Nephron (organoid): ENCODE measurements around the gene PLAAT5.

Source experiments
- H3K27ac Mint-ChIP-seq, 3 experiments: 2 replicates each; pipeline ENCODE4 v1.8.0; 2020; ENCODE audit warnings: mixed read lengths in 3 of 3, mild to moderate bottlenecking in 2 of 3, moderate library complexity in 1 of 3
- H3K27me3 Mint-ChIP-seq: 2 replicates; pipeline ENCODE4 v1.8.0; 2021; ENCODE audit warnings: low read depth, mild to moderate bottlenecking, moderate library complexity, mixed read lengths
- H3K36me3 Mint-ChIP-seq: 2 replicates; pipeline ENCODE4 v1.8.0; 2020; ENCODE audit warnings: low read depth, mixed read lengths
- H3K4me1 Mint-ChIP-seq: 2 replicates; pipeline ENCODE4 v1.8.0; 2020; ENCODE audit warnings: mixed read lengths
- H3K4me3 Mint-ChIP-seq, 3 experiments: 2 replicates each; pipeline ENCODE4 v1.8.0; 2020; ENCODE audit warnings: mild to moderate bottlenecking in 3 of 3, mixed read lengths in 3 of 3, moderate library complexity in 2 of 3
- H3K9me3 Mint-ChIP-seq: 2 replicates; pipeline ENCODE4 v1.8.0; 2020; ENCODE audit warnings: mixed read lengths
- CTCF ChIP-seq, 3 experiments: fragments of 200-600 bp; sonication (generic); IDR thresholded peaks; one replicate each; pipeline ENCODE4 v1.5.0; 2021; ENCODE audit warnings: antibody characterized with exemption in 3 of 3; ENCODE audit not compliant: unreplicated experiment in 3 of 3

The PLAAT5 gene

GRCh38 chr11:63503492-63503891, 12.5 kb upstream of the PLAAT5 start:
- peaks cover 11% of the 10 kb centered on the region for H3K27me3 Mint-ChIP-seq
- H3K4me3 Mint-ChIP-seq: no peak overlapping the region
- H3K36me3 Mint-ChIP-seq: no peaks in the 10 kb centered on the region
- no peak for TF ChIP-seq CTCF (IDR thresholded peaks at IDR 0.05; ENCODE audit: unreplicated experiment in 3 of 3)
- no peak overlapping the region for H3K27ac Mint-ChIP-seq
- H3K4me1 Mint-ChIP-seq: no peaks in the 10 kb centered on the region
- peaks cover 13% of the 10 kb centered on the region for H3K9me3 Mint-ChIP-seq

GRCh38 chr11:63502252-63502820, 11.4 kb upstream of the PLAAT5 start:
- Mint-ChIP-seq H3K4me1 (no peaks in the 10 kb centered on the region), H3K27ac (no peak overlapping the region), H3K36me3 (no peaks in the 10 kb centered on the region), H3K4me3 (no peak overlapping the region), H3K9me3 (peaks cover 17% of the 10 kb centered on the region), H3K27me3 (peaks cover 11% of the 10 kb centered on the region)
- TF ChIP-seq CTCF (IDR thresholded peaks at IDR 0.05; ENCODE audit: unreplicated experiment in 3 of 3): no peak

GRCh38 chr11:63501236-63501635, 10.3 kb upstream of the PLAAT5 start:
- peaks cover 11% of the 10 kb centered on the region for H3K27me3 Mint-ChIP-seq
- peaks cover 20% of the 10 kb centered on the region for H3K9me3 Mint-ChIP-seq
- H3K4me1 Mint-ChIP-seq: no peaks in the 10 kb centered on the region
- H3K27ac Mint-ChIP-seq: no peak overlapping the region
- no peak for TF ChIP-seq CTCF (IDR thresholded peaks at IDR 0.05; ENCODE audit: unreplicated experiment in 3 of 3)
- H3K36me3 Mint-ChIP-seq: no peaks in the 10 kb centered on the region
- H3K4me3 Mint-ChIP-seq: no peak overlapping the region

- Mint-ChIP-seq H3K27me3 (peaks cover 11% of the 10 kb centered on the region), H3K4me1 (peaks cover 4% of the 10 kb centered on the region), H3K36me3 (no peaks in the 10 kb centered on the region), H3K4me3 (no peak overlapping the region), H3K9me3 (peaks cover 20% of the 10 kb centered on the region), H3K27ac (no peak overlapping the region)
- TF ChIP-seq CTCF (IDR thresholded peaks at IDR 0.05; ENCODE audit: unreplicated experiment in 3 of 3): no peak
These were observed 8.9 kb upstream of the PLAAT5 start for GRCh38 chr11:63499874-63500273.

GRCh38 chr11:63494975-63495374, 4.0 kb upstream of the PLAAT5 start:
- TF ChIP-seq CTCF (IDR thresholded peaks at IDR 0.05; ENCODE audit: unreplicated experiment in 3 of 3): no peak
- Mint-ChIP-seq H3K4me3 (no peak overlapping the region), H3K9me3 (peaks cover 13% of the 10 kb centered on the region), H3K4me1 (peaks cover 29% of the 10 kb centered on the region), H3K36me3 (no peaks in the 10 kb centered on the region), H3K27me3 (peaks cover 23% of the 10 kb centered on the region), H3K27ac (no peak overlapping the region)

GRCh38 chr11:63493127-63493526, 2.2 kb upstream of the PLAAT5 start:
- H3K4me1 Mint-ChIP-seq: peaks cover 36% of the 10 kb centered on the region
- H3K9me3 Mint-ChIP-seq: peaks cover 9% of the 10 kb centered on the region
- no peak overlapping the region for H3K27ac Mint-ChIP-seq
- no peak for TF ChIP-seq CTCF (IDR thresholded peaks at IDR 0.05; ENCODE audit: unreplicated experiment in 3 of 3)
- H3K27me3 Mint-ChIP-seq: peaks cover 37% of the 10 kb centered on the region
- no peak overlapping the region for H3K4me3 Mint-ChIP-seq
- H3K36me3 Mint-ChIP-seq: no peaks in the 10 kb centered on the region
